ENCODE data around the gene MLYCD. TPM values are rescaled to one million over a fixed set of nuclear protein-coding genes. Genes with fewer than 3 reads are reported as not detected.
A peak's percentile ranks its signal among the peaks of the same experiment; 100 is the strongest.

The MLYCD gene
- total RNA-seq, 3 donors from 2014 or later (not counting 1 experiment from before 2014, with no cell fraction given), result 8.5 to 13.2 (median 11.9) TPM

DNA sequence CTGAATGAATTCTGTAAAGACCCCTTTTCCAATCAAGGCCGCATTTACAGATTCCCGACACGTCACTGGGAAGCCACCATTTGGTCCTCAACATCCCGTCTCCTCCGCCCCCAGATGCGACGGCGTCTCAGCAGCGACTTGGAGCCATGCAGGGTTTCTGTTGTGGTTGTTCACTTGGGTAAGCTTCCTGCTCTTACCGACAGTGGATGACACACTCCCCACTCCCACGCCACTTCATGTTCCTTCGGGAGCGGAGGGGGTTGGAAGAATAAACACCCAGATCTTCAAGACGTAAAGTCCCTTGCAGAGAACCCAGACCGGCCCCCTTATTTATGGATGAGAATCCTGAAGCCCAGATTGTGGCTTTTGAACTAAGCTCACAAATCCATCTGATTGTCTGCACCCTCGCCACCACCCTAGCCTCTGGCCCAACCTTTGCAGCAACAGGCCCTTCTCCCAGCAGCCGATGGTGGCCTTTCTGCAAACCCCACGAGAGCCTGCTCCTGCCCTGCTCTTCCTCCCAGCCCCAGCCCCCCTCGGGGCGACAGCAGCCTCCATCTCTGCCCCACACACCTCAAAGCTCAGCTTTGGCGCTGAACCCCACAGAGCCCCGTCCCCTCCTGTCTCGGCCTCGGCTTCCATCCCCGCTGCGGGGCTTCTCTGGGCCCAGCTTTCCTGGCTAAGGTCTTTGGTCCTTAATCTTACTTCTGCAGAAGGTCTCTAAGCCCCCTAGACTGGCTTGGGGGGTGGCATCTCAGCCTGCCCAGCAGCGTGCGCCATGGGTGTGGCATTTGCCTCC, 35.2 kb downstream of the MLYCD start:
- Mint-ChIP-seq H3K4me3 (no peak overlapping the region), H3K36me3 (no peaks in the 10 kb centered on the region), H3K27me3 (ENCODE audit: low read depth in 2 of 2) (no peaks in the 10 kb centered on the region), H3K27ac (peak overlapping the region in 1 of 2 donors; percentile 56), H3K4me1 (peaks cover under 1 to 5% of the 10 kb centered on the region in 2 donors), H3K9me3 (no peaks in the 10 kb centered on the region)
- no peak for TF ChIP-seq CTCF (IDR thresholded peaks at IDR 0.05)
- no peak for DNase-seq
- Histone ChIP-seq H3K4me1 (ENCODE audit: control insufficient read depth, insufficient read depth, low read length) (peaks cover 2% of the 10 kb centered on the region), H3K9me3 (ENCODE audit: control insufficient read depth, insufficient read depth, low read length) (no peaks in the 10 kb centered on the region), H3K36me3 (ENCODE audit: control insufficient read depth, insufficient read depth, low read length) (no peaks in the 10 kb centered on the region), H3K4me3 (ENCODE audit: low read length) (no peak overlapping the region), H3K27ac (ENCODE audit: low read length) (no peak overlapping the region), H3K27me3 (ENCODE audit: control insufficient read depth, insufficient read depth, low read length) (no peaks in the 10 kb centered on the region)
- intact Hi-C loops (cut with micrococcal nuclease), result no loop called here
- WGBS (ENCODE audit: insufficient coverage), result 92% methylated on average over 28 of the region's 28 CpGs
- no peak for ATAC-seq

DNA sequence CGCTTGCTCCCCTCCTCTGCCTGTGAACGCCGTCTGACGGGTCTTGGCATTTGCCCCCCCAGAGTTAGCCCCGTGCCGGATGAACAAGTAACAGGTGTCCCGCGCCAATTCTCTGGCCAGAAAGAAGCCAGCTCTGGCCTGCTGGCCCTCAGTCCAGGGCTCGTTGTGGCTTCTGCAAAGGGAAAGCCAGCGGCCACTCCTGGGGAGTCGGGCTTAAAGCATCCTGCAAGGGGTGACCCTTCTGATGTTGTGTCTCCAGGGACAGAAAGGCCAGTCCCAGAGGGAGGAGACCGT, 35.7 kb downstream of the MLYCD start:
- Mint-ChIP-seq H3K4me3 (no peak overlapping the region), H3K36me3 (no peaks in the 10 kb centered on the region), H3K4me1 (peaks cover 0 to 10% of the 10 kb centered on the region in 2 donors), H3K27ac (peak overlapping the region in 1 of 2 donors; percentile 56), H3K9me3 (no peaks in the 10 kb centered on the region), H3K27me3 (ENCODE audit: low read depth in 2 of 2) (no peaks in the 10 kb centered on the region)
- TF ChIP-seq CTCF (IDR thresholded peaks at IDR 0.05), result no peak
- WGBS (ENCODE audit: insufficient coverage), result 84% methylated on average over 12 of the region's 12 CpGs
- H3K4me1 ChIP-seq (ENCODE audit: control insufficient read depth, insufficient read depth, low read length), result peaks cover 3% of the 10 kb centered on the region
- DNase-seq (no peak), ATAC-seq (no peak)
- no peaks in the 10 kb centered on the region for H3K36me3 ChIP-seq (ENCODE audit: control insufficient read depth, insufficient read depth, low read length)
- no peak overlapping the region for H3K4me3 ChIP-seq (ENCODE audit: low read length)
- intact Hi-C loops (cut with micrococcal nuclease), result no loop called here
- H3K9me3 ChIP-seq (ENCODE audit: control insufficient read depth, insufficient read depth, low read length), result no peaks in the 10 kb centered on the region
- H3K27ac ChIP-seq (ENCODE audit: low read length), result no peak overlapping the region
- H3K27me3 ChIP-seq (ENCODE audit: control insufficient read depth, insufficient read depth, low read length), result no peaks in the 10 kb centered on the region

GRCh38 chr16:83935005-83935857, 36.3 kb downstream of the MLYCD start:
- Histone ChIP-seq H3K27ac (ENCODE audit: low read length) (no peak overlapping the region), H3K9me3 (ENCODE audit: control insufficient read depth, insufficient read depth, low read length) (no peaks in the 10 kb centered on the region), H3K4me3 (ENCODE audit: low read length) (no peak overlapping the region), H3K36me3 (ENCODE audit: control insufficient read depth, insufficient read depth, low read length) (no peaks in the 10 kb centered on the region), H3K27me3 (ENCODE audit: control insufficient read depth, insufficient read depth, low read length) (no peaks in the 10 kb centered on the region), H3K4me1 (ENCODE audit: control insufficient read depth, insufficient read depth, low read length) (peaks cover 3% of the 10 kb centered on the region)
- no peak for TF ChIP-seq CTCF (IDR thresholded peaks at IDR 0.05)
- H3K27ac Mint-ChIP-seq, result peak overlapping the region in 1 of 2 donors; percentile 56
- H3K9me3 Mint-ChIP-seq, result no peaks in the 10 kb centered on the region
- intact Hi-C loops (cut with micrococcal nuclease), result no loop called here
- H3K36me3 Mint-ChIP-seq, result no peaks in the 10 kb centered on the region
- H3K4me3 Mint-ChIP-seq, result no peak overlapping the region
- H3K27me3 Mint-ChIP-seq (ENCODE audit: low read depth in 2 of 2), result no peaks in the 10 kb centered on the region
- H3K4me1 Mint-ChIP-seq, result peaks cover 0 to 10% of the 10 kb centered on the region in 2 donors
- ATAC-seq, result no peak
- no peak for DNase-seq
- 91% methylated on average over 30 of the region's 30 CpGs for WGBS (ENCODE audit: insufficient coverage)
